DOHH2 (cell line): ENCODE results near the gene CERS5.
A peak's percentile ranks its signal among the peaks of the same experiment; 100 is the strongest.

ENCODE experiments used
- H3F3A ChIP-seq: fragments of 200-600 bp; sonication (generic), shearing (Covaris generic); 2 replicates; pipeline ENCODE4 v1.6.0; 2016; ENCODE audit warnings: antibody characterized with exemption, mild to moderate bottlenecking; ENCODE audit not compliant: control insufficient read depth, insufficient read depth
- H3K27ac ChIP-seq: fragments of 200-600 bp; sonication (generic); 2 replicates; pipeline ENCODE4 v1.5.1; 2014; ENCODE audit warnings: low read depth, mild to moderate bottlenecking, low read length, moderate library complexity
- H3K27me3 ChIP-seq: fragments of 200-600 bp; sonication (generic); 2 replicates; pipeline ENCODE4 v1.6.1; 2014; ENCODE audit warnings: mild to moderate bottlenecking, low read length, mixed read lengths; ENCODE audit not compliant: control insufficient read depth
- H3K36me3 ChIP-seq: fragments of 200-600 bp; sonication (generic); 2 replicates; pipeline ENCODE4 v1.6.1; 2014; ENCODE audit warnings: mild to moderate bottlenecking, low read length, moderate library complexity, mixed read lengths; ENCODE audit not compliant: control insufficient read depth
- H3K4me1 ChIP-seq: fragments of 200-600 bp; sonication (generic); 2 replicates; pipeline ENCODE4 v1.6.1; 2014; ENCODE audit warnings: mild to moderate bottlenecking, low read length, mixed read lengths; ENCODE audit not compliant: control insufficient read depth
- H3K4me2 ChIP-seq: fragments of 200-600 bp; sonication (generic); 2 replicates; pipeline ENCODE4 v1.6.0; 2014; ENCODE audit warnings: mild to moderate bottlenecking, low read length, moderate library complexity
- H3K4me3 ChIP-seq: fragments of 200-600 bp; sonication (generic); 2 replicates; pipeline ENCODE4 v1.5.1; 2014; ENCODE audit warnings: mild to moderate bottlenecking, low read length, mixed read lengths
- H3K79me2 ChIP-seq: fragments of 200-600 bp; sonication (generic); 2 replicates; pipeline ENCODE4 v1.6.1; 2014; ENCODE audit warnings: mild to moderate bottlenecking, low read length, mixed read lengths; ENCODE audit not compliant: control insufficient read depth
- H3K9me2 ChIP-seq: fragments of 200-600 bp; sonication (generic); replicated peaks from 2 replicates; pipeline ENCODE4 v1.6.1; 2014; ENCODE audit warnings: mild to moderate bottlenecking, low read length, mixed read lengths; ENCODE audit not compliant: control insufficient read depth
- H3K9me3 ChIP-seq: fragments of 200-600 bp; sonication (generic); 2 replicates; pipeline ENCODE4 v1.6.1; 2014; ENCODE audit warnings: antibody characterized with exemption, low read length, mixed read lengths; ENCODE audit not compliant: control insufficient read depth, insufficient read depth
- H4K20me1 ChIP-seq: fragments of 200-600 bp; sonication (generic); 2 replicates; pipeline ENCODE4 v1.6.0; 2014; ENCODE audit warnings: low read depth, mild to moderate bottlenecking, antibody characterized with exemption, low read length, moderate library complexity; ENCODE audit not compliant: control insufficient read depth, insufficient read depth
- CTCF ChIP-seq: fragments of 200-600 bp; sonication (generic); IDR thresholded peaks from one replicate; pipeline ENCODE4 v1.5.1; 2014; ENCODE audit warnings: antibody characterized with exemption, mild to moderate bottlenecking, low read depth, low read length; ENCODE audit not compliant: poor library complexity, severe bottlenecking
- EZH2phosphoT487 ChIP-seq: fragments of 200-600 bp; sonication (generic); IDR thresholded peaks from 2 replicates; pipeline ENCODE4 v1.6.1; 2017; ENCODE audit warnings: borderline replicate concordance, mild to moderate bottlenecking, antibody characterized with exemption, low read length, moderate library complexity, mixed read lengths

CERS5 gene

GRCh38 chr12:50213439-50213838 is 46.3 kb upstream of the CERS5 start:
- H3K9me3 ChIP-seq, result no peaks in the 10 kb centered on the region
- H3K27me3 ChIP-seq, result no peaks in the 10 kb centered on the region
- peak overlapping the region; percentile 50 for H3K27ac ChIP-seq
- TF ChIP-seq CTCF (no peak), EZH2phosphoT487 (no peak)
- peak overlapping the region; percentile 40 for H3K4me3 ChIP-seq
- peaks cover 16% of the 10 kb centered on the region for H3F3A ChIP-seq
- H3K4me1 ChIP-seq, result peaks cover 48% of the 10 kb centered on the region
- no peaks in the 10 kb centered on the region for H3K9me2 ChIP-seq
- H3K79me2 ChIP-seq, result peaks cover 71% of the 10 kb centered on the region
- no peaks in the 10 kb centered on the region; the same call in 1 of the 2 replicates for H3K36me3 ChIP-seq
- H4K20me1 ChIP-seq, result no peaks in the 10 kb centered on the region
- peak overlapping the region; percentile 72 for H3K4me2 ChIP-seq

DNA sequence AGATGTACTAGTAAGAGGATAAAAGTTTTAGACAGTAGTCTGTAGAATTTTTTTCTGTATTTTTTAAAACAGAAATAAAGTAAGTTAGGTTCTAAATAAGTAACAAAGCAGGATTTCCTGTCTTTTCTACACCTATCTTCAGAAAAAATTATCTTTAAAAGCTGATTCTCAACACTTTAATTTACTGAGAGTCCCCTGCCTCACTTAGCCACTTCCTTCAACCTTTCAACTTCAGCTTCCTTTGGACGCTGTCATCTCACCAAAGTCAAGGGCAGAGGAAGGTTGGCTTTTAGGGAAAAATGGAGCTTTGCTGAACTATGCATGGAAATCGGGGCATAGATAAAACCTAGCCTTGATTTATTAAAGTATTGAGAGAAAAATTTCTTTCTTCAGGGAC is 44.9 kb upstream of the CERS5 start:
- TF ChIP-seq CTCF (no peak), EZH2phosphoT487 (no peak)
- Histone ChIP-seq H4K20me1 (no peaks in the 10 kb centered on the region), H3K27me3 (no peaks in the 10 kb centered on the region), H3K4me2 (peak overlapping the region; percentile 55), H3K36me3 (no peaks in the 10 kb centered on the region), H3K9me2 (no peaks in the 10 kb centered on the region), H3K27ac (peak overlapping the region; percentile 70), H3F3A (peaks cover 12% of the 10 kb centered on the region), H3K4me1 (peaks cover 61% of the 10 kb centered on the region), H3K9me3 (no peaks in the 10 kb centered on the region), H3K79me2 (peaks cover 60% of the 10 kb centered on the region), H3K4me3 (peak overlapping the region; percentile 43)

- peaks cover 61% of the 10 kb centered on the region for H3K4me1 ChIP-seq
- peaks cover 12% of the 10 kb centered on the region for H3F3A ChIP-seq
- H3K27ac ChIP-seq, result peak overlapping the region; percentile 70
- peak overlapping the region; percentile 43 for H3K4me3 ChIP-seq
- peak overlapping the region; percentile 55 for H3K4me2 ChIP-seq
- H3K79me2 ChIP-seq, result peaks cover 60% of the 10 kb centered on the region
- no peaks in the 10 kb centered on the region for H3K36me3 ChIP-seq
- no peaks in the 10 kb centered on the region for H3K27me3 ChIP-seq
- TF ChIP-seq EZH2phosphoT487 (no peak), CTCF (no peak)
- no peaks in the 10 kb centered on the region for H3K9me3 ChIP-seq
- H3K9me2 ChIP-seq, result no peaks in the 10 kb centered on the region
- no peaks in the 10 kb centered on the region for H4K20me1 ChIP-seq
Measured at GRCh38 chr12:50211392-50212070, 44.4 kb upstream of the CERS5 start.
